ENCODE data around the gene SLITRK4. TPM values are rescaled to one million over a fixed set of nuclear protein-coding genes. Genes with fewer than 3 reads are reported as not detected.

Gene SLITRK4
- total and polyA plus RNA-seq, 2 of the 13 experiments (the other 11 are each of a cell fraction or from before 2014, with no cell fraction given) = not detected

DNA sequence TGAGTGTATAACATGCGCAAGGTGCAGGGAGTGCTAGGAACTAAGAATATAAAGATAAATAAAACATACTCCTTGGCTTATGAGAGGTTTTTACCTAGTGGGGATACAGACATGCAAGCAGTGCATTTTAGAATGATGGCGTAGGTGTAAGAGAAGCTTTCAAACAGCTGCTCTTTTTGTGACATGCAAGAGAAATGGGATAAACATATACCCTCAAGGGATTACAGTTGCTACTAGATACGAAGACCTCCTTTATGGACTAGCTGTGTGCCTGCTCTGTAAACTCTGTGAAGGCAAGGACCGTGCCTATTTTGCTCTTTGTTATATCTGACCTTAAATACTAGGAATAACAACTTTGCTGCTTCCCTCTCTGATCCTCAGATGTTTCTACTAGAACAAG lies 39.0 kb upstream of the SLITRK4 start (continued):
- TF ChIP-seq, protein P1, sequence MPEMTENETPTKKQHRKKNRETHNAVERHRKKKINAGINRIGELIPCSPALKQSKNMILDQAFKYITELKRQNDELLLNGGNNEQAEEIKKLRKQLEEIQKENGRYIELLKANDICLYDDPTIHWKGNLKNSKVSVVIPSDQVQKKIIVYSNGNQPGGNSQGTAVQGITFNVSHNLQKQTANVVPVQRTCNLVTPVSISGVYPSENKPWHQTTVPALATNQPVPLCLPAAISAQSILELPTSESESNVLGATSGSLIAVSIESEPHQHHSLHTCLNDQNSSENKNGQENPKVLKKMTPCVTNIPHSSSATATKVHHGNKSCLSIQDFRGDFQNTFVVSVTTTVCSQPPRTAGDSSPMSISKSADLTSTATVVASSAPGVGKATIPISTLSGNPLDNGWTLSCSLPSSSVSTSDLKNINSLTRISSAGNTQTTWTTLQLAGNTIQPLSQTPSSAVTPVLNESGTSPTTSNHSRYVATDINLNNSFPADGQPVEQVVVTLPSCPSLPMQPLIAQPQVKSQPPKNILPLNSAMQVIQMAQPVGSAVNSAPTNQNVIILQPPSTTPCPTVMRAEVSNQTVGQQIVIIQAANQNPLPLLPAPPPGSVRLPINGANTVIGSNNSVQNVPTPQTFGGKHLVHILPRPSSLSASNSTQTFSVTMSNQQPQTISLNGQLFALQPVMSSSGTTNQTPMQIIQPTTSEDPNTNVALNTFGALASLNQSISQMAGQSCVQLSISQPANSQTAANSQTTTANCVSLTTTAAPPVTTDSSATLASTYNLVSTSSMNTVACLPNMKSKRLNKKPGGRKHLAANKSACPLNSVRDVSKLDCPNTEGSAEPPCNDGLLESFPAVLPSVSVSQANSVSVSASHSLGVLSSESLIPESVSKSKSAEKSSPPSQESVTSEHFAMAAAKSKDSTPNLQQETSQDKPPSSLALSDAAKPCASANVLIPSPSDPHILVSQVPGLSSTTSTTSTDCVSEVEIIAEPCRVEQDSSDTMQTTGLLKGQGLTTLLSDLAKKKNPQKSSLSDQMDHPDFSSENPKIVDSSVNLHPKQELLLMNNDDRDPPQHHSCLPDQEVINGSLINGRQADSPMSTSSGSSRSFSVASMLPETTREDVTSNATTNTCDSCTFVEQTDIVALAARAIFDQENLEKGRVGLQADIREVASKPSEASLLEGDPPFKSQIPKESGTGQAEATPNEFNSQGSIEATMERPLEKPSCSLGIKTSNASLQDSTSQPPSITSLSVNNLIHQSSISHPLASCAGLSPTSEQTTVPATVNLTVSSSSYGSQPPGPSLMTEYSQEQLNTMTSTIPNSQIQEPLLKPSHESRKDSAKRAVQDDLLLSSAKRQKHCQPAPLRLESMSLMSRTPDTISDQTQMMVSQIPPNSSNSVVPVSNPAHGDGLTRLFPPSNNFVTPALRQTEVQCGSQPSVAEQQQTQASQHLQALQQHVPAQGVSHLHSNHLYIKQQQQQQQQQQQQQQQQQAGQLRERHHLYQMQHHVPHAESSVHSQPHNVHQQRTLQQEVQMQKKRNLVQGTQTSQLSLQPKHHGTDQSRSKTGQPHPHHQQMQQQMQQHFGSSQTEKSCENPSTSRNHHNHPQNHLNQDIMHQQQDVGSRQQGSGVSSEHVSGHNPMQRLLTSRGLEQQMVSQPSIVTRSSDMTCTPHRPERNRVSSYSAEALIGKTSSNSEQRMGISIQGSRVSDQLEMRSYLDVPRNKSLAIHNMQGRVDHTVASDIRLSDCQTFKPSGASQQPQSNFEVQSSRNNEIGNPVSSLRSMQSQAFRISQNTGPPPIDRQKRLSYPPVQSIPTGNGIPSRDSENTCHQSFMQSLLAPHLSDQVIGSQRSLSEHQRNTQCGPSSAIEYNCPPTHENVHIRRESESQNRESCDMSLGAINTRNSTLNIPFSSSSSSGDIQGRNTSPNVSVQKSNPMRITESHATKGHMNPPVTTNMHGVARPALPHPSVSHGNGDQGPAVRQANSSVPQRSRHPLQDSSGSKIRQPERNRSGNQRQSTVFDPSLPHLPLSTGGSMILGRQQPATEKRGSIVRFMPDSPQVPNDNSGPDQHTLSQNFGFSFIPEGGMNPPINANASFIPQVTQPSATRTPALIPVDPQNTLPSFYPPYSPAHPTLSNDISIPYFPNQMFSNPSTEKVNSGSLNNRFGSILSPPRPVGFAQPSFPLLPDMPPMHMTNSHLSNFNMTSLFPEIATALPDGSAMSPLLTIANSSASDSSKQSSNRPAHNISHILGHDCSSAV (CRISPR knock-in tag; IDR thresholded peaks at IDR 0.05; ENCODE audit: borderline replicate concordance) = no peak
- TF ChIP-seq SRY (CRISPR knock-in tag; IDR thresholded peaks at IDR 0.05) (no peak), SIN3B (IDR thresholded peaks at IDR 0.05; ENCODE audit: low read length) (no peak), ZNF670 (CRISPR knock-in tag; IDR thresholded peaks at IDR 0.05; ENCODE audit: borderline replicate concordance) (no peak), ZNF7 (CRISPR knock-in tag; IDR thresholded peaks at IDR 0.05) (no peak), NR2F1 (CRISPR knock-in tag; IDR thresholded peaks at IDR 0.05) (no peak), NFKBIZ (CRISPR knock-in tag; IDR thresholded peaks at IDR 0.05) (no peak)
- TF ChIP-seq, protein P2, sequence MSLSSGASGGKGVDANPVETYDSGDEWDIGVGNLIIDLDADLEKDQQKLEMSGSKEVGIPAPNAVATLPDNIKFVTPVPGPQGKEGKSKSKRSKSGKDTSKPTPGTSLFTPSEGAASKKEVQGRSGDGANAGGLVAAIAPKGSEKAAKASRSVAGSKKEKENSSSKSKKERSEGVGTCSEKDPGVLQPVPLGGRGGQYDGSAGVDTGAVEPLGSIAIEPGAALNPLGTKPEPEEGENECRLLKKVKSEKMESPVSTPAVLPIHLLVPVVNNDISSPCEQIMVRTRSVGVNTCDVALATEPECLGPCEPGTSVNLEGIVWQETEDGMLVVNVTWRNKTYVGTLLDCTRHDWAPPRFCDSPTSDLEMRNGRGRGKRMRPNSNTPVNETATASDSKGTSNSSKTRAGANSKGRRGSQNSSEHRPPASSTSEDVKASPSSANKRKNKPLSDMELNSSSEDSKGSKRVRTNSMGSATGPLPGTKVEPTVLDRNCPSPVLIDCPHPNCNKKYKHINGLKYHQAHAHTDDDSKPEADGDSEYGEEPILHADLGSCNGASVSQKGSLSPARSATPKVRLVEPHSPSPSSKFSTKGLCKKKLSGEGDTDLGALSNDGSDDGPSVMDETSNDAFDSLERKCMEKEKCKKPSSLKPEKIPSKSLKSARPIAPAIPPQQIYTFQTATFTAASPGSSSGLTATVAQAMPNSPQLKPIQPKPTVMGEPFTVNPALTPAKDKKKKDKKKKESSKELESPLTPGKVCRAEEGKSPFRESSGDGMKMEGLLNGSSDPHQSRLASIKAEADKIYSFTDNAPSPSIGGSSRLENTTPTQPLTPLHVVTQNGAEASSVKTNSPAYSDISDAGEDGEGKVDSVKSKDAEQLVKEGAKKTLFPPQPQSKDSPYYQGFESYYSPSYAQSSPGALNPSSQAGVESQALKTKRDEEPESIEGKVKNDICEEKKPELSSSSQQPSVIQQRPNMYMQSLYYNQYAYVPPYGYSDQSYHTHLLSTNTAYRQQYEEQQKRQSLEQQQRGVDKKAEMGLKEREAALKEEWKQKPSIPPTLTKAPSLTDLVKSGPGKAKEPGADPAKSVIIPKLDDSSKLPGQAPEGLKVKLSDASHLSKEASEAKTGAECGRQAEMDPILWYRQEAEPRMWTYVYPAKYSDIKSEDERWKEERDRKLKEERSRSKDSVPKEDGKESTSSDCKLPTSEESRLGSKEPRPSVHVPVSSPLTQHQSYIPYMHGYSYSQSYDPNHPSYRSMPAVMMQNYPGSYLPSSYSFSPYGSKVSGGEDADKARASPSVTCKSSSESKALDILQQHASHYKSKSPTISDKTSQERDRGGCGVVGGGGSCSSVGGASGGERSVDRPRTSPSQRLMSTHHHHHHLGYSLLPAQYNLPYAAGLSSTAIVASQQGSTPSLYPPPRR (CRISPR knock-in tag; IDR thresholded peaks at IDR 0.05; ENCODE audit: borderline replicate concordance) = no peak
- TF ChIP-seq, protein P3, sequence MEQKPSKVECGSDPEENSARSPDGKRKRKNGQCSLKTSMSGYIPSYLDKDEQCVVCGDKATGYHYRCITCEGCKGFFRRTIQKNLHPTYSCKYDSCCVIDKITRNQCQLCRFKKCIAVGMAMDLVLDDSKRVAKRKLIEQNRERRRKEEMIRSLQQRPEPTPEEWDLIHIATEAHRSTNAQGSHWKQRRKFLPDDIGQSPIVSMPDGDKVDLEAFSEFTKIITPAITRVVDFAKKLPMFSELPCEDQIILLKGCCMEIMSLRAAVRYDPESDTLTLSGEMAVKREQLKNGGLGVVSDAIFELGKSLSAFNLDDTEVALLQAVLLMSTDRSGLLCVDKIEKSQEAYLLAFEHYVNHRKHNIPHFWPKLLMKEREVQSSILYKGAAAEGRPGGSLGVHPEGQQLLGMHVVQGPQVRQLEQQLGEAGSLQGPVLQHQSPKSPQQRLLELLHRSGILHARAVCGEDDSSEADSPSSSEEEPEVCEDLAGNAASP (CRISPR knock-in tag; IDR thresholded peaks at IDR 0.05; ENCODE audit: borderline replicate concordance) = no peak
- TF ChIP-seq, protein P4, sequence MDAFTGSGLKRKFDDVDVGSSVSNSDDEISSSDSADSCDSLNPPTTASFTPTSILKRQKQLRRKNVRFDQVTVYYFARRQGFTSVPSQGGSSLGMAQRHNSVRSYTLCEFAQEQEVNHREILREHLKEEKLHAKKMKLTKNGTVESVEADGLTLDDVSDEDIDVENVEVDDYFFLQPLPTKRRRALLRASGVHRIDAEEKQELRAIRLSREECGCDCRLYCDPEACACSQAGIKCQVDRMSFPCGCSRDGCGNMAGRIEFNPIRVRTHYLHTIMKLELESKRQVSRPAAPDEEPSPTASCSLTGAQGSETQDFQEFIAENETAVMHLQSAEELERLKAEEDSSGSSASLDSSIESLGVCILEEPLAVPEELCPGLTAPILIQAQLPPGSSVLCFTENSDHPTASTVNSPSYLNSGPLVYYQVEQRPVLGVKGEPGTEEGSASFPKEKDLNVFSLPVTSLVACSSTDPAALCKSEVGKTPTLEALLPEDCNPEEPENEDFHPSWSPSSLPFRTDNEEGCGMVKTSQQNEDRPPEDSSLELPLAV (CRISPR knock-in tag; conservative IDR thresholded peaks at IDR 0.05; ENCODE audit: low read depth) = no peak
- TF ChIP-seq, protein P5, sequence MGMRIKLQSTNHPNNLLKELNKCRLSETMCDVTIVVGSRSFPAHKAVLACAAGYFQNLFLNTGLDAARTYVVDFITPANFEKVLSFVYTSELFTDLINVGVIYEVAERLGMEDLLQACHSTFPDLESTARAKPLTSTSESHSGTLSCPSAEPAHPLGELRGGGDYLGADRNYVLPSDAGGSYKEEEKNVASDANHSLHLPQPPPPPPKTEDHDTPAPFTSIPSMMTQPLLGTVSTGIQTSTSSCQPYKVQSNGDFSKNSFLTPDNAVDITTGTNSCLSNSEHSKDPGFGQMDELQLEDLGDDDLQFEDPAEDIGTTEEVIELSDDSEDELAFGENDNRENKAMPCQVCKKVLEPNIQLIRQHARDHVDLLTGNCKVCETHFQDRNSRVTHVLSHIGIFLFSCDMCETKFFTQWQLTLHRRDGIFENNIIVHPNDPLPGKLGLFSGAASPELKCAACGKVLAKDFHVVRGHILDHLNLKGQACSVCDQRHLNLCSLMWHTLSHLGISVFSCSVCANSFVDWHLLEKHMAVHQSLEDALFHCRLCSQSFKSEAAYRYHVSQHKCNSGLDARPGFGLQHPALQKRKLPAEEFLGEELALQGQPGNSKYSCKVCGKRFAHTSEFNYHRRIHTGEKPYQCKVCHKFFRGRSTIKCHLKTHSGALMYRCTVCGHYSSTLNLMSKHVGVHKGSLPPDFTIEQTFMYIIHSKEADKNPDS (CRISPR knock-in tag; IDR thresholded peaks at IDR 0.05) = no peak

All from HepG2 (cell line).